ENCODE measurements around the gene PLAC9.

PLAC9 gene

GRCh38 chr10:80186364-80187012 lies 54.0 kb downstream of the PLAC9 start:
- DNase-seq: no peak

- no peak for DNase-seq
Observed at GRCh38 chr10:80187060-80187459, 54.5 kb downstream of the PLAC9 start.

- DNase-seq: no peak
Observed at GRCh38 chr10:80187465-80188409, 55.2 kb downstream of the PLAC9 start.

- no peak for DNase-seq
Observed at GRCh38 chr10:80188713-80189112, 56.2 kb downstream of the PLAC9 start.

- DNase-seq: no peak
Observed at GRCh38 chr10:80191589-80192270, 59.2 kb downstream of the PLAC9 start.

- DNase-seq: no peak
Observed at GRCh38 chr10:80192553-80192952, 60.0 kb downstream of the PLAC9 start.

- no peak for DNase-seq
Observed at GRCh38 chr10:80194373-80195045, 62.0 kb downstream of the PLAC9 start.

All from NCI-H1436 (cell line).